NK-92 treated with Interleukin-12 subunit alpha and Interleukin-12 subunit beta, amount 100 ng/mL, for 24 hours (cell line): ENCODE results near the gene PCED1B.

Source experiments
- DNase-seq: peaks from one replicate; lab custom pipeline; 2025; lab: John Stamatoyannopoulos, UW

The PCED1B gene

DNA sequence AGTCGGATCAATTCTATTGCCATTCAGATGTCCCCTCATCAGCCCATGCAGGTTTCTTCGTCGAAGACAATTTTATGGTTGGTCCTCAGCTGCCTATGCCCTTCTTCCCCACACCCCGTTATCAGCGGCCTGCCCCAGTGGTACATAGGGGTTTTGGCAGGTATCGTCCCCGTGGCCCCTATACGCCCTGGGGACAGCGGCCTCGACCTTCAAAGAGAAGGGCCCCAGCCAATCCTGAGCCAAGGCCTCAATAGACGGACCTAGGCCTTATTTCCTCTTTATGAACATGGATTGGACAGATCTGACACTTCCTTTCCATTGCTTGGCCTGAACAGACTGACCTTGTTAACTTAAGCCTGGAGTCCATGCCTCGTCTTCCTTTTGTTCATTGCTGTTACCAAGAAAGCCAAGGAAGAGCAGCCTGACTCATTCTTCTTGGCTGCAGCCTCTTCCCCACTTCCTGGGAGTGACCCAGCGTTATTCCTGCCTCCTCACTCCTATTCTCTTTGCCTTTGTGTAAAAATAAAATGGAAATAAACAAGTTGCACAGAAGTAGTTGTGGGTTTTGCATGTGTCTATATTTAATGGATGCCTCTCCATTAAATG, 156.8 kb downstream of the PCED1B start:
- DNase-seq: no peak

DNA sequence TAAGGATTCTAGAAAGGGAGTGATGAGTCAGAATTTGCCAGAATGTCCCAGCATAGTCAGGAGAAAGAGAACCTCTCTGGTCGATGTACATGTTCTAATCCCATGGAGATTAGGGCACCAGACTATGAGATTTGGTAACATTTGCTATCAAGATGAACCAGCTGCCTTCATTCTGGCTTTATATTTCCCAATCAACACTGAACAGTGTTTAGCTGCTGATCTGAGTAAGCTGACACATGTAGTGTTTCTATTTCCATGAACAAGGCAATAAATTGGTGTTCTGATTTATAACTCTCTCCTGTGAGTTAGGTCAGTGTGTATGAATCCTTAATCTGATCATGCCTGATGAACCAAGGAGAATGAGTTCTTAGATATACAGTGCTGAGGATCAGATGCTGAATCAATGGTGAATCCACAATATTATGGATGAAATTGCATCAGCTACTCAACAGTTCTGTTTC, 158.4 kb downstream of the PCED1B start:
- no peak for DNase-seq

GRCh38 chr12:47238669-47239114, 159.3 kb downstream of the PCED1B start:
- DNase-seq: no peak

- DNase-seq: no peak
These were observed 163.0 kb downstream of the PCED1B start for GRCh38 chr12:47242426-47242825.

DNA sequence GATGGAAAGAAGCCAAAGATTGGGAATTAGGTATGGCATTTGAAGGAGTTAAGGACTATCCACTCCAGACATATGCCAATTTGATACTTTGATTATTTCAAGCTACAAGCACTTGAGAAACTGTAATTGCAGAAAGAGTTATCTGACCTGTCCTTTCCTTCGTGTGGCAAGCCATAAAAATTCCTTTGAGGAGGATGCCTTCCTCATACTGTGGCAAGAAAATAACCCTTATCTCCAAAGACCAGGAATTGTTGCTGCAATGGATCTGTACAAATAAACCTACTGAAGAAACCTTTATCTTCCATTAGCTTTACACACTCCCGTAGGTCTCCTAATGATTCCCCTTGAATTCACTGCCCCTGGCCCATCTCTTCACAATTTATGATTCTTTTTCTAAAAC, 165.4 kb downstream of the PCED1B start:
- DNase-seq: no peak

DNA sequence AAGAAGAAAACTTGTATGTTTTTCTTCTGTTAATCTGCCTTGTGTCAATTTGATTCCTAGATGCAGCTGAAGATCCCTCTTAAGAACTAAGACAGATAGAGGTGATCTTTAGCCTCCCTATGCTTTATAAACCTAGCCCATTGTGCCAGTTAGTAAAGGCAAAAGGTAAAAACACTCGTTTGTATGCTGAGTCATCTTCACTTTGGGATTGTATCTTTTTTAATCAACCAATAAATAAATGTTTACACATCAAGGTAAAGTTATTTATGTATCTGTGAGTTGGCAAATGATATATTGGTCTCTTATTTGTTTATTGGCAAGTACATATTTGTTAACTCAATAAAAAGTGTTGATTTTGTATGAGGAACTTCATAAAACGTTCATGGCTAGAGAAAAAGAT, 166.2 kb downstream of the PCED1B start:
- DNase-seq: no peak

GRCh38 chr12:47247418-47247817, 168.0 kb downstream of the PCED1B start:
- DNase-seq: no peak

DNA sequence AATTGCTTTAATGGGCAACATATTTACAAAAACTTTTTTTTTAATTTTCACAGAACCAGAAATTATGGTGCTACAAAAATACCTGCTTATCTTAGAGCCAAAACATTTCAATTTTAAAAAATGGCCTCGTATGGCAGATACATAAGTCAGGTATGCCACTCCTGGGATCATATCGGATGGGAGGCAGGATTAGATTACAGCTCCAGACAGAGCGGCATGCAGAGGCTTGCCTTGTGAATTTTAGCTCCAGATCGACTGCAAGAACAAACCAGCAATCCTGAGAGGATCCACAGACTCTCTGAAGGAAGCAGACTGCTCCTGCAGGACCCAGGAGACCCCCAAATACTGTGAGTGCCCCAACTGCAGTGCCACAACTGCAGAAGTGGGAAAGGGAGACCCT, 169.7 kb downstream of the PCED1B start:
- no peak for DNase-seq

DNA sequence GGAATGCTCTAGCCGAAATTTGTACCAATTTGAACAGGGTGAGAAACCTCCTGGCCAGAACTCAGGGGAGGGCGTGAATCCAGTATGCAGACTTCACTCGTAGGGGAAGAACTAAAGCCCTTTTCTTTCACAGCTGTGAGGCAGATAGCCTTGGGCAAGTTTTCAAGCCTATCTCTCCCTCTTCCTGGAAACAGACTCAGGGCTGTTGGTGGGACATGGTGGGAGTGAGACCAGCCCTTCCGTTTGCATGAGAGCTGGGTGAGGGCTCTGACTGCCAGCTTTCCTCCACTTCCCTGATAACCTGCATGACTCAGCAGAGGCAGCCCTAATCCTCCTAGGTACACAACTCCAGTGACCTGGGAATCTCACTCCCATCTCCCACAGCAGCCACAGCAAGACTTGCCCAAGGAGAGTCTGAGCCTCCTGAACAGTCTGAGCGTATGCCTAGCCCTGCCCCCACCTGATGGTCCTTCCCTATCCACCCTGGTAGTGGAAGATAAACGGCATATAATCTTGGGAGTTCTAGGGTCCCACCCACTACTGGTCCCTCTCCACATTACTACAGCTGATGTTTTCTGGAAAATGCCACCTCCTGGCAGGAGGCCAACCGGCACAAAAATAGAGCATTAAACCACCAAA, 170.4 kb downstream of the PCED1B start:
- DNase-seq: no peak

GRCh38 chr12:47251919-47252318, 172.5 kb downstream of the PCED1B start:
- no peak for DNase-seq

- DNase-seq: no peak
These were observed 185.5 kb downstream of the PCED1B start for GRCh38 chr12:47264951-47265350.

- no peak for DNase-seq
These were observed 186.0 kb downstream of the PCED1B start for GRCh38 chr12:47265391-47265790.

- DNase-seq: no peak
These were observed 188.2 kb downstream of the PCED1B start for GRCh38 chr12:47267571-47267970.

DNA sequence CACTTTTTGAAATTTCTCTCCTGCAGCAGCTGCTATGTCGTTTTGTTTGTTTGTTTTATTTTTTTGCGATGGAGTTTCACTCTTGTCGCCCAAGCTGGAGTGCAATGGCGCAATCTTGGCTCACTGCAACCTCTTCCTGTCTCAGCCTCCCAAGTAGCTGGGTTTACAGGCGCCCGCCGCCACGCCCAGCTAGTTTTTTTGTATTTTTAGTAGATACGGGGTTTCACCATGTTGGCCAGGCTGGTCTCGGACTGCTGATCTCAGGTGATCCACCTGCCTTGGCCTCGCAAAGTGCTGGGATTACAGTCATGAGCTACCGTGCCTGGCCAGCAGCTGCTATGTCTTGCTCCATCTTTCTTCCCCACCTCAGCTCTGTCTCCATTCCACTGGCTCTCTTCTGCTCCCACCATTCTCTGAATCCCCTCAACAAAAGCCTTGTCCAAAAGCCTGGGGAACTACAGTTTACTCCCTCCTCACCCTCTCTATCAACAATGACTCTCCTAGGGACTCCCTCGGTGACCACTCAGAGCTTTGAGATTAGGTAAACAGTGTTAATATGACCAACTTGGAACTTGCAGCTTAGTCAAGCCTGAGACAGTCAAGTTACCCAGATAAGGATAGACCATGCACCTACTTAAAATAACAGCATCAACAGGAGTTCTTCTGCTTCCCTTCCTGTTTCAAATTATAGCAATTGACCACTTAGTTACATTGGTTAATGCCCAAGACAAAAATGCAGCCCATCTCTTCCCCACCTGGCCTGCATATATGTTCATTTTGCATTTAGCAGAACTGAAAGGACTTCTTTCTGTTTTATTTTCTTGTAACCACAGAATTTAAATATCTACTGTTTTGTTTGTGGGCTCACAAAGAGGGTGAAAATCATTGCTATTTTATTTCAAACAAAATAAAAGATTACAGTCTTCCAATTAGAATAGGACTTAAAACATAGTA, 189.4 kb downstream of the PCED1B start:
- DNase-seq: no peak

DNA sequence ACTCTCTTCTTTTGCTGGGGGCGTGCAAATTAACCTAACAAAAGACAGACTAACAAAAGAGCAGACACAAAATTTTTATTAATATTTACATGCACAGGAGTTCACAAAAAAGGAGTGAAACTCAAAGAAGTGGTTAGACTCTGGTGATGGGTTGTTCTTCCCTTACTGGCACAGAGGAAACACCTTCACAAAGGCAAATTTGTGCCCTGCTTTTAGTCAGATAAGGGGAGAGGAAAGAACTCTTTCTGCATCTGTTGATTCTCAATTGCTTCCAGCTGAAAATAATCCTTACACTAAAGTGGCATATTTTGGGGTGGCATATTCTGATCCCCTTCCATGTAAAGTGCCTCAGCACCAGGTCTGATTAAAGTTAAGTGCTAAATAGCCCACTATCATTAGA, 190.5 kb downstream of the PCED1B start:
- no peak for DNase-seq

- DNase-seq: no peak
These were observed 191.6 kb downstream of the PCED1B start for GRCh38 chr12:47270782-47271664.

GRCh38 chr12:47271800-47272239, 192.4 kb downstream of the PCED1B start:
- DNase-seq: no peak

DNA sequence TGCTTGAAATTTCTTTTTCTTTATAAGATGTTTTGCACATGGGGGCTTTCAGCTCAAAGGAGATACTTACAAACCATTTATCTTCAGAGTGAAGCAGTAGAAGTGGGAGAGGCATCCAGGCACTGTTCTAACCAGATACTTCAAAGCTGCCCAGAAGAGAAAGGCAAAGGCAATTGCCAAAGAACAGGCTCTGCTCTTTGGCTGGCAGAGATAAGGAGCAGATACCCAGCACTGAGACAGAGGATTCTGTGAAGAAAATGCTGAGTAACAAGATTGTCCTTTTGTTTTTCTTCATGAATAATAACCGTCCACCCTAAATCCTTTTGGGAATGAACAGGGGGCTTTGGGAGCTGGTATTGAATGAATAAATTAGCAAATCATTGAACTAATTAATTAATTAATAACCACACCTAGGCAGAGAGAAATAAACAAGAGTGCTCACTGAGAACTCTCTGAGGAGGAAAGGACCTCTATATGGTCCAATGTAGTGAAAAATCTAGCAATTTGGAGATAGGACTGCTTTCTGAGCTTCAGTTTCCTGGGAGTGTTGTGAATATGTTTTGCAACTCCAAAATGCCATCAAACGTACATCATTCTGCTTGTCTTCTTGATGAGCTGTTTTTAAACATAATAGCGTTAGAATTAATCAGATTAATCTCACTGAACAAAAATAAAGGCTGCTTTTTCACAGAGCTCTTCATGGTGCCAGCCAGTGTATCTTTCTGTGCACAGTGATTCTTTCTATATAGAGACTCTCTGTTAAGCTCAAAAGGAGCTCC, 193.2 kb downstream of the PCED1B start:
- no peak for DNase-seq

DNA sequence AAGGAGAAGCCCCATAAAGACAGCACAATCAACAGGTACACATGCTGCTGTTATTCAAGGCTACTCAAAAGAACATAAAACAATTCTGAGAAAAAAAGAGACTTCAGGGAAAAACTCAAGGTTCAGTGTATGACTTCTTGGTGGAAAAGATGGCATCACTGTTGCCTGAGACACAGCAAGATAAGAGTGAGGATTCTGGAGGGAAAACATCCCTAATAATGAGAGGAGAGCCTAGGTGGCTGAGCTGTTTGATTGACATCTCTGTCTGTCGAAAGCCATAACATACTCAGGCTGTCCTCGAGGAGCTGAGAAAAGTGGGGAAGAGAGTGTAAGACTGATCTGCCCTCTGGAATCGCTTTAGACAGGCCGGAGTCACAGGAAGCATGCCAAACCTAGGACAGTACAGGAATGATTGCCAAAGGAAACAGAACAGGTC, 193.8 kb downstream of the PCED1B start:
- DNase-seq: no peak

DNA sequence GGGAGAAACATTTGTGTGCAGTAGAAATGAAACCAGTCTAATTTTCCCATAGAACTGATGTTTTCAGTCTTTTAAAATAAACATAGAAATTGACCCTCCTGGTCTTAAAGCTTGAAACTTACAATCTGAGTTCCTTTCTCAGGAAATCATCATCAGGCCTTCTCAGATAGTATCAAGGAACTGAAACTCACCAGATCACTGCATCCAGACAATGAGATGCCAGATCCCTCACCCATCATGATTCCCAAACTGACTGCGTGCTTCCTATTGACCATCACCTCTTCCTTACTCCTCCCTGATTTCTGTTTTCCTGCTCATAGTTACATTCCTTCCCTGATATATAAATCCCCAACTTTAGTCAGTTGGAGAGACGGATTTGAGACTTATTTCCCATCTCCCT, 195.3 kb downstream of the PCED1B start:
- no peak for DNase-seq

DNA sequence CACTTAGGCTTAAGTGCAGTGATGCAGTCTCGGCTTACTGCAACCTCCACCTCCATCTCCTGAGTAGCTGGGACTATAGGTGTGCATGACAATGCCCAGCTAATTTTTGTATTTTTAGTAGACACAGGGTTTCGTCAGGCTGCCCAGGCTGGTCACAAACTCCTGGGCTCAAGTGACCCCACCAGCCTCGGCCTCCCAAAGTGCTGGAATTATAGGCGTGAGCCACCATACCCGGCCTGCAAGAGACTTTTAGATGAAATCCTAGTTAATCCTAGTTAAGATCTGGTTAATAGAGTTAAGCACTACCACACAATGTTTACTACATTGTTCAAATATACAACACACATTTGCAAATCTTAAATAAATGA, 196.8 kb downstream of the PCED1B start:
- no peak for DNase-seq
